Measurements from ENCODE around the gene AGGF1.
"Not testable (repeated sequence)": the region's sequence is repeated elsewhere in the genome, so short reads cannot be mapped to it uniquely, and the experiment has no call there.

AGGF1 gene, protein sequence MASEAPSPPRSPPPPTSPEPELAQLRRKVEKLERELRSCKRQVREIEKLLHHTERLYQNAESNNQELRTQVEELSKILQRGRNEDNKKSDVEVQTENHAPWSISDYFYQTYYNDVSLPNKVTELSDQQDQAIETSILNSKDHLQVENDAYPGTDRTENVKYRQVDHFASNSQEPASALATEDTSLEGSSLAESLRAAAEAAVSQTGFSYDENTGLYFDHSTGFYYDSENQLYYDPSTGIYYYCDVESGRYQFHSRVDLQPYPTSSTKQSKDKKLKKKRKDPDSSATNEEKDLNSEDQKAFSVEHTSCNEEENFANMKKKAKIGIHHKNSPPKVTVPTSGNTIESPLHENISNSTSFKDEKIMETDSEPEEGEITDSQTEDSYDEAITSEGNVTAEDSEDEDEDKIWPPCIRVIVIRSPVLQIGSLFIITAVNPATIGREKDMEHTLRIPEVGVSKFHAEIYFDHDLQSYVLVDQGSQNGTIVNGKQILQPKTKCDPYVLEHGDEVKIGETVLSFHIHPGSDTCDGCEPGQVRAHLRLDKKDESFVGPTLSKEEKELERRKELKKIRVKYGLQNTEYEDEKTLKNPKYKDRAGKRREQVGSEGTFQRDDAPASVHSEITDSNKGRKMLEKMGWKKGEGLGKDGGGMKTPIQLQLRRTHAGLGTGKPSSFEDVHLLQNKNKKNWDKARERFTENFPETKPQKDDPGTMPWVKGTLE

DNA sequence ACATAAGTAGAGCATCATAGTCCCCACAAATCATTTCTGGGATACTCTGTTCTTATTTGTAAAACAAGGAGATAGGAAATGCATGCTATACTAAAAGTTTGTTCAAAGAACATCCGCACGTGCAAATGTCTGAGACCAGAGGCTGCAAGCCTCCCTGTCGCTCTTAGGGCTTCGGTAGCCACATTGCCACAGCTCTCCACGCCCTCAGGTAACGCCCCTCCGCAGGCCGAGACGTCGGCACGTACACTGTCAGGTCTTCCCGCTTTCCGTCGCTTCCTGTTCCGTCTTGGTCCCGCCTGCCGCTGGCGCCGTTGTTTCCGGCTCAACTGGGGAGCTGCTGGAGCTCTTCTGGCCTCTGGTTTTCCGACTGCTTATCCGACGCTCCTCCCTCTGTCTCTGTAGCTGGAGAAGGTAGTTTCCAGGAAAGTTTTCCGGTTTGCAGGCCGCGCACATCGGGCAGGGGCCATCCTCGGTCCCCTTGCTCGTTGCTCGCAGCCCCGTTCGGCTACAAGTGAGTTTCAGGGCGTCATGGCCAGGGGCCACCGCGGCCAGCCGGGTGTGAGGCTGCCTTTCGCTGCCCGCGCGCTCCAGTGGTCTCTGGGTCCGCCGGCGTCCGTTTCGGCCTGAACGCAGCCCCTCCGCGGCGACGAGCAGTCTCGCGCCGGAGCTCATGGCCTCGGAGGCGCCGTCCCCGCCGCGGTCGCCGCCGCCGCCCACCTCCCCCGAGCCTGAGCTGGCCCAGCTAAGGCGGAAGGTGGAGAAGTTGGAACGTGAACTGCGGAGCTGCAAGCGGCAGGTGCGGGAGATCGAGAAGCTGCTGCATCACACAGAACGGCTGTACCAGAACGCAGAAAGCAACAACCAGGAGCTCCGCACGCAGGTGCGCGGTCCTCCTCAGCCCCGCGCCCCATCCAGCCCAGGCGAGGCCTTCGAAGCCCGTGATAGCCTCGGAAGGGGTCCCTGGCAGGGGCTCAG lies at the start of gene AGGF1:
Gene AGGF1 (plus strand): TSS at position 308 of the 975 bp plus-strand sequence. CDS start 363 bp downstream, at position 671.
- DNase-seq: peak; percentile 96

DNA sequence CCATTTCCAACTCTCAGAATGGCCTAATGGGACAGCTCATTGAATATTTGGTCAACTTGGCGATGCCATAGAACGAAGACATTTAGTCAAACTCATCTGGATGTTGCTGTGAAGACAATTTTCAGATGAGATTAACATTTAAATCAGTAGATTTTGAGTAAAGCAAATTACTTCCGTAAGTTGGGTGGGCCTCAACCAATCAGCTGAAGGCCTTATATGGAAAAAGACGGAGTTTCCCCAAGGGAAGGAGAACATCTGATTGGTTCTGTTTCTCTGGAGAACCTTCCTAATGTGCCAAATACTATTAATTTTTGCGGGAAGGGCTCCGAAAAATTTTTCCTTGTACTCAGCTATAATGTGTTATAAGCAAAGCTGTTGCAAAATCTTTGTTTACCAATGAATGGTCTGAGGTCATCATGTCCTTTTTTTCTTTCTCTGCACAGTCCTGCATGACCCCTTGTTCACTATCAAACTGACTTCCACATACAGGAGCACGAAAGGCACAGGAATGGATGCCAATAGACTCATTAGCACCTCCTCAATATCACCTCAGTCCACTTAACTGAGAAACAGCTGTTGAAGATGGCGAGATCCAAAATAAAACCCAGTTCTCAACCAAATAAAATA lies 49.6 kb upstream of the AGGF1 start:
- no peak for DNase-seq

DNA sequence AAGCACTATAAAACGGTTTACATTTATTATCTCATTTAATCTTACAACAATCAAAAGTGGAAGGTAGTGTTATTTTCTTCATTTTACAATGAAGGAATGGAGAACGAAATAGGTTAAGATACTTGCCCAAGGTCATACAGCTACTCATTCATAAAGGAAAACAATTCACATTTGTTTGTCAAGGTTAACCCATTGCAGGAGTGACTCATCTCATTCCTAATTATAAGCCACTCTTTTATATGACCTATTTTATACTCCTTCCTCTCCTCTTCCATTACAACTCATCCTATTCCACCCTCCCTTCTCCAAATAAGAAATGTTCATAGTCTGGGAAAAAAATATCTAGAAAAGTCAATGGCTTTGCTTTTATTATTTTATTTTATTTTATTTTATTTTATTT lies 47.8 kb upstream of the AGGF1 start:
- DNase-seq: no peak

DNA sequence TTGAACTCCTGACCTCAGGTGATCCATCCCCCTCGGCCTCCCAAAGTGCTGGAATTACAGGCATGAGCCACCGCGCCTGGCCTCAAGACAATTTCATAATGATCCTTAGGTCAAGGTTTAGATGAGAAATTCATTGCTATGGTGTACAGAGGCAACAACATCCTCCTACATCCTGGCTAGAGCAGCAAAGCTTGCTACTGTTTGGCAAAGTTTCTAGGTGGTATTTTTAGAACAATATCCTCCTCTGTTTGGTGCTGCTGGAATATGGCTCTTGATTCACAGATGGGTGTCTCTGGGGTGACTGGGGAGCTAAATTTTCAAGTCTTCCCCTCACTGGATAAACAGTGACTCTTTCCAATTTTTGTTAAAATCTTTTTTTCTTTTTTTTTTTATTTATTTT lies 46.7 kb upstream of the AGGF1 start:
- DNase-seq: no peak

DNA sequence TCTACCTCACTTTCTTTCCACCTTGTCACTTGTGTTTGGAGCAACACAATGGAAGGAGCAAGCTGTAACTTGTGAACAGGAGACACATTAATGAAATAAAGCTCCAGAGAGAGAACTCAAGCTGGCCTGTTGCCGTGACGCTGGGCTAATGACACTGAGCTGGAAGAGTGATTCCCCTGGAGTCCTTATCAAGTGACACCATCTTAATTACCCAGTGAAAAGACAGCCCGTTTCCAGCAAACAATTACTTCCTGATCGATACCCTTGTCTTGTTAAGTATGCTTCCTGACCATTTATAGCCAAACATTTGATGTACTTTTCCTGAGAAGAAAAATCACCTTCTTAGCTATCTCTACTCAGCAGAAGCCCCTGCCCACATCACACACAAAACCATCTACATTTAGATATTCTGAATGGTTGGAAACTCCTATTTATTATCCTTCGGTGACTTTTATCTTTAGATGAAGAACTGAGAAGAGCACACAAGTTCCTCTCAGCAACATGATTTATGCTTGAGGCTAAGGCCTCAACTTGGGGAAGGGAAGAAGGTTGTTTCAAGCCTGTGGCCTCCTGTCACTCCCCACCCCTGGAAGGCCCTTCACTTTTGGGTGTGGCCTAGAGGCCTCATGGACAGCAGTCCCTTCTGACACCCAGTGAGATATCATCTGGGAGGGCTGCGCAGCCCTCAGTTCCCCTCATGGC lies 43.2 kb upstream of the AGGF1 start:
- DNase-seq: no peak

DNA sequence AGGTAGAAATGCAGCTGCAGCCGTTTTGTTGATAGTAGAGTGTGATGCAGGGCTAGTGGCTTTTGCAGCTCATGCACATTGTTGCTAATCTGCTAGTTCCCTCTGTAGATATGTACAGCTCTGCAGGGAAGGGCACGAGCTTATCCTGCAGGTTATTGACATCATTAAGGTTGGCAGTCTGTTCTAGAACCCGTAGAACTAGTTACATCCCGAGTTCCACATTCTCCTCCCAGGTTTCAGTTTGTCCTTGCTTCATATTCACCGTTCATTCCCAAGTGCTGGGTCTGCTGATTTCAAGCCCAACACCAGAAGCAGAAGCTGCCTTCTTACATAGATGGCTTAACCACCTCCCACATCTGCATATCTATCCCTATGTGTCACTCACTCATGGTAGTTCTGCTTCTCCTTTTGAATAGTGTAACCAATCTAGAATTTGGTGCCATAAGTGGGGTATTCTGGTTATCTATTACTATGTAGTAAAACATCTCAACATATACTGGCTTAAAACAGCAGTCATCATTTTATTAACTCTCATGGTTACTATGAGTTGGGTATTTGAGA lies 39.2 kb upstream of the AGGF1 start:
- DNase-seq: no peak

DNA sequence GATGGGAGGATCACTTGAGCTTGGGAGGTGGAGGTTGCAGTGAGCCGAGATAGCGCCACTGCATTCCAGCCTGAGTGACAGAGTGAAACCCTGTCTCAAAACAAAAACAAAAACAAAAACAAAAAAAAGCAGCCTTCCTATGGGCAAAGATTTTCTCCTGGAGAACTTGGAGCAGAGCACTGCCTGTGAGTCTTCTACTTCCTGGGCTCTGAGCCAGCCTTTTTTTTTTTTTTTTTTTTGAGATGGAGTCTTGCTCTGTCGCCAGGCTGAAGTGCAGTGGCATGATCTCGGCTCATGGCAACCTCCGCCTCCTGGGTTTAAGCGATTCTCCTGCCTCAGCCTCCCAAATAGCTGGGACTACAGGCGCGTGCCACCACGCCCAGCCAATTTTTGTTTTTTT lies 36.8 kb upstream of the AGGF1 start:
- not testable (repeated sequence) for DNase-seq

DNA sequence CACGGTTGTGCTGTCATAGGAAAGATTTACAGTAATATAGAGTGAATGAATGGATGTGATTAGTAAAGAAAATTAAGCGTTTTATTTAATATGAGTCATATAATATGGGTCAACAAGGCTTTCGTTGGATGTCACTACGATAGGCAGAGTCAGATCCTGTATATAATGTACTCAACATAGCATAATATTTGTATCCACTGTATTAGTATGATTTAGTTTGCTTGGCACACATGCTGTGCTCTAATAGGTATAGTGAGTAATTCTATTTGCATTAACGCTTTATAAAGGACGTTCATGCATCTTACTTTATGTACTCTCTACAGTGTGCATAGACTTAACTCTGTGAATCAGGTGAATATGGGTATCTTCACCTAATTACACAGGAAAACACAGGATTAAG lies 35.9 kb upstream of the AGGF1 start:
- no peak for DNase-seq

DNA sequence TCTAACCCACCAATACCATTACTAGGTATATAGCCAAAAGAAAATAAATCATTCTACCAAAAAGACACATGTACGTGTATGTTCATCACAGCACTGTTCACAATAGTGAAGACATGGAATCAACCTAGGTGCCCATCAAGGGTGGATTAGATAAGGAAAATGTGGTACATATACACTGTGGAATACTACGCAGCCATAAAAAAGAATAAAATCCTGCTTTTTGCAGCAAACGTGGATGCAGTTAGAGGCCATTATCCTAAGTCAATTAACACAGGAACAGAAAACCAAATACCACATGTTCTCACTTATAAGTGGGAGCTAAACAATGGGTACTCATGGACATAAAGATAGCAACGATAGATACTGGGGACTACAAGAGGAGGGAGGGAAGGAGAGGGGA lies 32.0 kb upstream of the AGGF1 start:
- not testable (repeated sequence) for DNase-seq

DNA sequence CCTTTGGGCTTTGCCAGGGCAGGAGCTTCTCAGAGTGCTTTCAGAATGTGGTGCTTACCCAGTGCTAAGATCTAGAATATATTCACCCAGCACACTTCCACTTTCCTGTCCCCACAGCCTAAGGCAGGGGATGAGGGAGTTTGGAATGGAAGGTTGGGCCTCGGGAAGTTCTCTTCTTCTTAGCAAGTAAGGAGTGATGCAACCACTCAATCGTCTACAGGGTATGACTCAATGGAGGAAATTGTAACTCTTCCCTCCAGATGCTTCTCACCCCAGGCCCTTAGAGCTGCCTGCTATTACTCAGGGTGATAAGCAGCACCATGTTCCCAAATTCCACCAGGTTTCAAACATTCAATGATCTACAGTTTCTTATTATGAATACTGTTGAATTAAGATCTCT lies 30.8 kb upstream of the AGGF1 start:
- no peak for DNase-seq

DNA sequence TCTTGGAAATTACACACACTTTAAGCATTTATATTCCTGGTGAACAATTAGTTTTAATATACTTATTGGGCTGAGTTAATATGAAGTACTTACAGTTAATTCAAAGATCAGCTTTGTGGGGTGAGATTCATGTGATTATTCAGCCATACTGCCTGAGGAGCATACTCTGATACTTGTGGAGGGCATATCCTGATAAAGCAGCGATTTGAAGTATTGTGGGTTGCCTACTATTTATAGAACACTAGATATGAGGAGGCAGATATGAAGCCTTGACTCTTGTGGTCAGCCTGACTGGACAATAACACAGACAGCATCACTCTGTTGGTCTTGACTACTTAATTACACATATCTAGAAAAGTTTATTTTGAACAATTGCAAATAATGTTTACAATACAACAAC lies 27.0 kb upstream of the AGGF1 start:
- DNase-seq: no peak

DNA sequence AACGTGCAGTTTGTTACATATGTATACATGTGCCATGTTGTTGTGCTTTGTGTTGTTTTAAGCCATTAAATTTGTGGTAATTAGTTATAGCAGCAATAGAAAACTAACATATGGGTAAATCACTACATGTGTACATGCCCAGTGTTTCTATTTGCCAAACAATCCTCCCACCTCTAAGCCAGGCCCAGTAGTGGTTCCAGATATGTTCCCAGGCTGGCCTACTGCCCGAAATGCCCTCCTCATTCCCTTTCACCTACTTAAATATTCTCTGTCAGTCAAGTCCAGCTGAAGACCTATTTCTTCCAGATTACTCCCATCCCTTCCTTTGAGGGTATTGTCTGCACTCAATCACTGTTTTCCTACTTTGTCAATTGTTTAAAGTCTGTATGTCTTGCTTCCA lies 24.1 kb upstream of the AGGF1 start:
- no peak for DNase-seq

DNA sequence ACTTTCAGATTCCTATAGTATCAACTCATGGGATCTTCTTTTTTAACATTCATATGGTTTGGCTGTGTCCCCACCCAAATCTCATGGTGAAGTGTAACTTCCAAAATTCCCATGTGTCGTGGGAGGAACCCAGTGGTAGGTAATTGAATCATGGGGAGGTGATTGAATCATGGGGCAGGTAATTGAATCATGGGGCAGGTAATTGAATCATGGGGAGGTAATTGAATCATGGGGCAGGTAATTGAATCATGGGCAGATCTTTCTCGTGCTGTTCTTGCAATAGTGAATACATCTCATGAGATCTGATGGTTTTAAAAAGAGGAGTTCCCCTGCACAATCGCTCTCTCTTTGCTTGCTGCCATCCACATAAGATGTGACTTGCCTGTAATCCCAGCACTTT lies 21.8 kb upstream of the AGGF1 start:
- no peak for DNase-seq

DNA sequence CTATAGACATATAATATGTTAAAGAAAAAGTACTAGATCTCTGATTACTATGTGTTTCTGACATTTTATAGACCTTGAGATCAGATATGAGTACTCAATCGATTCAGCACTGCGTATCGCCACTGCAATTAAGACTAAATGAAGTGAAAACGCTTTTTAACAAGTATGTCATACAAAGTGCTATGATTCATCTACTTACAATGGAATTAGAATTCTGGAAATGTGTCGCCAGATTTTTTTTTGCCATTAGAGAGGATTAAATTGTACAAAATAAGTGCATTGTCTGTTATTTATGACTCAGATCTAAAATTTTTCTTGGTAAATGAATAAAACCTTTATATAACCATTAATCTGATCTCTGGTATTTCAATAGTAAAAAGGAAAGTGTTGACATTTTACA lies 20.0 kb upstream of the AGGF1 start:
- DNase-seq: no peak

DNA sequence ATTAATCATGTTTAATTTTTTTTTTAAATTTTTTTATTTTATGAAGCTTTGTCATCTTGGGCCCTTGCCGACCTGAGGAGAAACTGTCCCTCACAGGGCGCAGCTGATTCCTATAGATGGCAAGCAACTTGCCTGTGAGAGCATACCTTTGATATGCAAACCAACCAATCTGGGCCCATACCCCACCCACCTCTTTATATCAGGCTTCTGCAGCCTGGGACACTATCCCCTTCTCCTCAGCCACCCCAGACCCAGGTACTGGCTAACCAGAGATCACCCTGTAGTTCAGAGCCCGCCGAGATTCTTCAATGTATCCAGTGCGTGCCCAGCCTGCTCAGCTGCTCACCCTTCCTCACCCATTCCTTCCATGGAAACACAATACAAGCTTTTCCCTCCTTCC lies 18.7 kb upstream of the AGGF1 start:
- no peak for DNase-seq

DNA sequence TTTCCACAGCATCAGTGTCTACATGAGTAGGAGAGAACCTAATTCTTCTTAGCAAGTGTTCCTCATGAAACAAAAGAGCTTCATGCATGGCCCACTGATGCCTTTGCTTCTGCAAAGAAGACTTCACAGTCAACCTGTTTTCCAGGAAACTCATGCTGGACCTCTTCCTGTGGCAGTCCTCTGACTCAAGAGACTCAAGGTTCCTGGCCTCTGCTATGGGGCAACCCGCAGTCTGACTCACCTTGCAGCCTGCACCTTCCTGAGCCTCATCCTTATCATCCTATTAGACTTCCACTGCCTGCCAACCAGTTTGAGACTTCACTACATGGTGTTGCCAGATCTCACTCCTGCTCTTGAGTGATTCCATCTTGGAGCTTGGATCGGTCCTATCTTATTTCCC lies 17.6 kb upstream of the AGGF1 start:
- no peak for DNase-seq

DNA sequence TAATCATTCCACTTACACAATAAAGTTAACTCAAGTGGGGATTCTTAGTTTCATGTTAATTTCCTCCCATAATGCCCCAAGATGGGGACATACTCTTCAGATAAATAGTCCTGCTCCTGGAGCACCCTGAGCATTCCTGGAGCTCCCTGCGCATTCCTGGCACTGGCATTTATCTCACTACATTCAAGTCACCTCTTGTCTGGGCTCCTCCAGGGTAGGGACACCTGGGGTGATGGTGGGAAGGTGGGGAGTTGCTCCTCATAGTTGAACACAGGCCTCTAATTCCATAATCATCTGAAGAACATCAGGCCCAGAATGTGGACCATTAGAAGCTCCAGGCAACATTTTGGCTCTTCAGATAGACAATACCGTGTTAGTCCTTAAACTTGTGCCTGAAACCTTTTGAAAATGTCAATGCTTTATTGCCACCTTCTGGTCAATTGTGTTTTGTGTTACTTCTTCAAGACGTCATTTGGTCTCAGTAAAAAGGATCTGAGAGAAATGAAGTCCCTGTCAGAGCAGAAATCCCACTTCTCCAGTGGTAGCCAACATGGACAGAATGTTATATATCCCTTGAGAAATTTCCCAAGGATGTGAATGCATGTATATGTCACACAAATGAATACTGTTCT lies 14.2 kb upstream of the AGGF1 start:
- no peak for DNase-seq

DNA sequence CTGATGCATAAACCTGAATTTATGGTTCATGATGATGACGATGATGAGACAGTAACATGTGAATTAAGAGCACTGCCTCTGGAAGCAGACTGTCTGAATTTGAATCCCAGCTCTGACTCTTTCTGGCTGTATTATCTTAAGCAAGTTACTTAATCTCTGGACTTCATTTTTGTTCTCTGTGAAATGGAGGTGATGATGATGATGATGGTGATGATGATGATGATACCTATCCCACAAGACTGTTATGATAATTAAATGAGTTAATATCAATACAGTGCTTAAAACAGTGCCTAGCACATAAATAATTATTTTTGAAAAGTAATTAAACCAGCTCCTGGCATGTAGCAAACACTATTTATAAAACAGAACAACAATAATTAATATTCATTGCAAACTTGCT lies 13.2 kb upstream of the AGGF1 start:
- no peak for DNase-seq

DNA sequence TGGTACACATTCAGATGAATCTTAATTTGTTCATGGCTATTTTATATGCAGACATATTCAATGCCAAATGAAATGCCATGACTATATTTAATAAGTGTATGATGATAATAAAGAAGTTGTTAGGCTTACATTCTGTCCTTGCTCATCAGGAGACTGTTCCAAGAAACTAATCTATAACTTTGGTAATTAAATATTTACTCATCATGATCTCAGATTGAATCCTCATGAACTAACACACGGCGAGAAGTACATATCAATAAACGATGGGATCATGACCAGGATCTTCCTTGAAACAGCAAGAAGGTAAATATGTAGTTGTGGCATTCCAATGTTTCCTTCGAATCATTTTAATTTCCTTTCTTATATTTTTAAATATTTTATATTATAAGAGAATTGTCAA lies 12.5 kb upstream of the AGGF1 start:
- DNase-seq: no peak

DNA sequence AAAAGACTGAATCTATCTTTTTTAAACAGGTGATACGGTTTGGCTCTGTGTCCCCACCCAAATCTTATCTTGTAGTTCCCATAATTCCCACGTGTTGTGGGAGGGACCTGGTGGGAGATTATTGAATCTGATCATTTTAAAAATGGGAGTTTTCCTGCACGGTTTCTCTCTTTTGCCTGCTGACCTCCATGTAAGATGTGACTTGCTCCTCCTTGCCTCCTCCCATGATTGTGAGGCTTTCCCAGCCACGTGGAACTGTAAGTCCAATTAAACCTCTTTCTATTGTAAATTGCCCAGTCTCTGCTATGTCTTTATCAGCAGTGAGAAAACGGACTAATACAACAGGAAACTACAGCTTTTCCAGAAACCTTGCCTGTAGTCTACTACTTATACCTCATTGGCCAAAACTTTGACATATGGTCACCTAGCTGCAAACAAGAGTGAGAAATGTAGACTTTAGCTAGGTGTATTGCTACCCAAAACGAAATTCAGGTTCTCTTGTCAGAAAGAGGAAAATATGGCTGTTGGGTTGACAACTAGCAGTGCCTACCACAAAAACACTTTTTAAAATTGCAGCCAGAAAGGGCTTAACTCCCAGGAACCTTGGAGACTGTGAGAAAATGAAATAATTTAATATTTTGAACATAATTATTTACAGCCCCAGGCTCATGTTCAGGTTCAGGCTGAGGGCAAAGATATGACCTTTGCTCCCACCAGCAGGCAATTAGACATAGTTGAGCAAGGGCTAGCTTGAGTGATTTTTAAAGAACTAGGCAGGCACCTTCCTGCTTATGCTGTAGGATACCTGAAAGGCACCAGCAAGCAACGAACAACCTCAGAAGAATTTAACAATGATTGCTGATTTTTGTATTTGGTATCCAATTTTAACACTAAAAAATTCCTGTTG lies 7.4 kb upstream of the AGGF1 start:
- no peak for DNase-seq

Measured in NCI-H187 treated with DMSO at 0.1 percent for 48 hours (cell line).